CD1c-positive myeloid dendritic cell (primary cell): ENCODE results near the gene AGAP1.

Experiments used
- DNase-seq: peaks from one replicate; pipeline ENCODE4 v3.0.0-alpha.2; 2016; ENCODE audit errors: extremely low spot score

AGAP1 gene

GRCh38 chr2:236093134-236093533, 599.3 kb downstream of the AGAP1 start:
- DNase-seq = no peak

- DNase-seq = no peak
These were observed 601.7 kb downstream of the AGAP1 start for GRCh38 chr2:236095504-236095903.

- no peak for DNase-seq
These were observed 607.6 kb downstream of the AGAP1 start for GRCh38 chr2:236101311-236101950.

- no peak for DNase-seq
These were observed 609.1 kb downstream of the AGAP1 start for GRCh38 chr2:236102971-236103370.

GRCh38 chr2:236103981-236104380, 610.1 kb downstream of the AGAP1 start:
- DNase-seq = no peak

- no peak for DNase-seq
These were observed 612.2 kb downstream of the AGAP1 start for GRCh38 chr2:236105955-236106607.

GRCh38 chr2:236106761-236107160, 612.9 kb downstream of the AGAP1 start:
- DNase-seq = no peak

GRCh38 chr2:236107536-236107935, 613.7 kb downstream of the AGAP1 start:
- no peak for DNase-seq

GRCh38 chr2:236107942-236108625, 614.2 kb downstream of the AGAP1 start:
- DNase-seq = no peak

GRCh38 chr2:236109061-236109460, 615.2 kb downstream of the AGAP1 start:
- DNase-seq = no peak

- DNase-seq = no peak
These were observed 615.6 kb downstream of the AGAP1 start for GRCh38 chr2:236109473-236109872.

- DNase-seq = no peak
These were observed 618.6 kb downstream of the AGAP1 start for GRCh38 chr2:236112466-236112865.

- no peak for DNase-seq
These were observed 619.6 kb downstream of the AGAP1 start for GRCh38 chr2:236113425-236113824.

GRCh38 chr2:236113948-236114347, 620.1 kb downstream of the AGAP1 start:
- no peak for DNase-seq

GRCh38 chr2:236114959-236115358, 621.1 kb downstream of the AGAP1 start:
- DNase-seq = no peak

- no peak for DNase-seq
These were observed 623.6 kb downstream of the AGAP1 start for GRCh38 chr2:236117401-236117800.

GRCh38 chr2:236117861-236118269, 624.0 kb downstream of the AGAP1 start:
- DNase-seq = no peak

- DNase-seq = no peak
These were observed 625.2 kb downstream of the AGAP1 start for GRCh38 chr2:236119003-236119402.

GRCh38 chr2:236119476-236119875, 625.6 kb downstream of the AGAP1 start:
- no peak for DNase-seq

- no peak for DNase-seq
These were observed 626.3 kb downstream of the AGAP1 start for GRCh38 chr2:236120141-236120601.

- no peak for DNase-seq
These were observed 627.0 kb downstream of the AGAP1 start for GRCh38 chr2:236120829-236121228.

- no peak for DNase-seq
These were observed 627.7 kb downstream of the AGAP1 start for GRCh38 chr2:236121546-236121945.

GRCh38 chr2:236122236-236122635, 628.4 kb downstream of the AGAP1 start:
- DNase-seq = no peak
